Transverse colon (tissue), 3 donors: ENCODE results near the gene NDUFB5.

ENCODE experiments used
- CTCF ChIP-seq, 5 experiments: fragments of 200-600 bp in 3 of 5; fragments of 450-650 bp in 2 of 5; sonication (generic) in 3 of 5; IDR thresholded peaks; 1 replicate in 2 of 5; 2 replicates in 3 of 5; pipeline ENCODE4 v1.5.1; 2016 to 2017; ENCODE audit warnings: antibody characterized with exemption in 5 of 5, inconsistent platforms in 3 of 5, mild to moderate bottlenecking in 2 of 5, moderate library complexity in 1 of 5
- POLR2A ChIP-seq: fragments of 450-650 bp; IDR thresholded peaks from one replicate; pipeline ENCODE4 v1.6.1; 2016; ENCODE audit warnings: antibody characterized with exemption, mild to moderate bottlenecking, moderate library complexity

GRCh38 chr3:179606534-179607085 is 2.0 kb downstream of the NDUFB5 start:
- TF ChIP-seq CTCF (IDR thresholded peaks at IDR 0.05) (no peak), POLR2A (no peak)
